ENCODE data around the gene KL.

GRCh38 chr13:33072282-33072681 is 56.1 kb downstream of the KL start:
- TF ChIP-seq POLR2AphosphoS5 (IDR thresholded peaks at IDR 0.05; ENCODE audit: low read depth, low read length) (no peak), CTCF (IDR thresholded peaks at IDR 0.05) (no peak), REST (IDR thresholded peaks at IDR 0.05; ENCODE audit: insufficient read depth in 1 of 2, low read depth in 2 of 2, low read length in 1 of 2) (no peak), SIN3A (IDR thresholded peaks at IDR 0.05; ENCODE audit: borderline replicate concordance, insufficient read depth, low read depth, low read length) (no peak)

Measured in Panc1 (cell line).